AG08396 (cell line): ENCODE data around the gene UBB.

Source experiments
- DNase-seq: peaks from one replicate; pipeline ENCODE4 v3.0.0; 2012; ENCODE audit warnings: low spot score, mixed read lengths

Gene UBB

GRCh38 chr17:16419074-16419928 lies 38.4 kb downstream of the UBB start:
- DNase-seq: peak; percentile 81

- DNase-seq: peak; percentile 71
Measured at GRCh38 chr17:16419929-16420271, 39.0 kb downstream of the UBB start.

- DNase-seq: no peak
Measured at GRCh38 chr17:16422416-16422815, 41.5 kb downstream of the UBB start.

GRCh38 chr17:16423226-16423872 lies 42.5 kb downstream of the UBB start:
- DNase-seq: no peak

- no peak for DNase-seq
Measured at GRCh38 chr17:16425202-16425601, 44.3 kb downstream of the UBB start.

- no peak for DNase-seq
Measured at GRCh38 chr17:16425698-16426659, 45.1 kb downstream of the UBB start.

GRCh38 chr17:16427020-16427419 lies 46.1 kb downstream of the UBB start:
- no peak for DNase-seq

GRCh38 chr17:16428098-16428882 lies 47.4 kb downstream of the UBB start:
- DNase-seq: peak; percentile 75

- DNase-seq: no peak
Measured at GRCh38 chr17:16429083-16429482, 48.2 kb downstream of the UBB start.

GRCh38 chr17:16430650-16431049 lies 49.8 kb downstream of the UBB start:
- DNase-seq: no peak

- DNase-seq: no peak
Measured at GRCh38 chr17:16432017-16432416, 51.1 kb downstream of the UBB start.
